ENCODE measurements around the gene KCNN2. TPM values are rescaled to one million over a fixed set of nuclear protein-coding genes. Genes with fewer than 3 reads are reported as not detected.

Gene KCNN2
- total RNA-seq, 1 experiment from 2014 or later: not detected

DNA sequence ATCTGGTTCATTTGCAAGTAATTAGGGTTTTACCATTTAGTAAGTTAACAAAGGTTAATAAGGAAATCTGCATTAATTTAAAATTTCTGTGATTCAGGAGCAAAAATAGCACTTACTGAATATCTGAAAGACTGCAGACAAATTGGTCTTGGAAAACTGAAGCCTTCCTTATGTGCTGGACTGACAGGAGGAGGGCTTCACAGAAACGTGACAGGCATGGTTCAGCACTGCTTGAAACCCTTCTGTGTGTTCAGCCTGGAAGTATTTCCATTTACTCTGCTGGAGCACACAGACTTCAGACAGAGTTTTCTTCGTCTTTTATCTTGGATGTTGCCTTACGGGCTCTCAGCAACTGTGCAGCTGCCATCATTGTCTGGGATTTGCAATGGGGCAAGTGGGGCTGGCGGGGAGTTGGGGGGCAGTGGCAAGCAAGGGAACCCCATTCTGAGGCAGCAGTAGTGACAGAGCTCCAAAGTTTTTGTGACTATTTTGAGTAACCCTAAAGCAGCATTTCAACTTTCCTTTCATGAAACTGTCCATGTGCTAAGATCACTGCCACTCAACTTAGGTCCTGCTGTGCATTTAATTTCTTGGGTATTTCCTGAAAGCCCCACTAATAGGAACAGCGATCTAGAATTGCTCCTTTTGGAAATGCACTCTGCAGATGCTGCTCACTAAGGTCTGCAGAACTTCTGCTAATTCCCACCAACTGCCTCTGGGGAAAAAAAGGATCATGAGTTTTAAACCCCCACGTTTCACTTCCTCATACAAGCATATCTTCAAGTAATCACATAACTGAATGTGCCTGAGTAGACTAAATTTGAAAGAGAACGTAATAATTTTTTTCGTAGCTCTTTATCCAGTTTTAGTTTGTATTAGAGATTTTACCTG, 56.6 kb downstream of the KCNN2 start:
- intact Hi-C loops (cut with micrococcal nuclease): no loop called here
- ChIA-PET CTCF (interaction anchor here (1.1 kb wide), 1 partner anchor 29 kb away, joined by 3 read pairs; no protein-coding TSS in a partner anchor), RAD21 (ENCODE audit: low non-redundant PET in 1 of 2, low total read pairs in 2 of 2, uncharacterized antibody in 2 of 2, unreplicated experiment in 2 of 2) (no interaction called here), POLR2A (no interaction called here)
- Histone ChIP-seq H3K9ac (ENCODE audit: low read length) (no peak overlapping the region), H3K4me1 (ENCODE audit: control insufficient read depth in 1 of 2, insufficient read depth in 2 of 2, low read length in 2 of 2) (no peaks in the 10 kb centered on the region), H3K27ac (ENCODE audit: low read depth, low read length) (no peak overlapping the region), H3K27me3 (ENCODE audit: insufficient read depth, low read length) (peaks cover 22% of the 10 kb centered on the region), H3K36me3 (ENCODE audit: control insufficient read depth in 1 of 2, insufficient read depth in 2 of 2, low read length in 2 of 2) (no peaks in the 10 kb centered on the region), H2AFZ (ENCODE audit: low read depth, low read length, poor library complexity, severe bottlenecking) (no peak overlapping the region), H3K9me2 (ENCODE audit: insufficient read depth) (no peaks in the 10 kb centered on the region), H4K20me1 (ENCODE audit: insufficient read depth) (no peaks in the 10 kb centered on the region), H3K4me3 (replicated peaks in 1 of 2; ENCODE audit: low read depth in 1 of 2, low read length in 2 of 2) (no peak overlapping the region), H3K4me2 (ENCODE audit: low read length) (no peak overlapping the region), H3K9me3 (ENCODE audit: control insufficient read depth in 1 of 2, insufficient read depth in 1 of 2, low read depth in 1 of 2, low read length in 2 of 2) (no peaks in the 10 kb centered on the region), H3K79me2 (ENCODE audit: insufficient read depth, low read length) (no peaks in the 10 kb centered on the region)
- DNase-seq (ENCODE audit: low read depth, low spot score) (no peak), ATAC-seq (no peak)
- BruUV-seq (replicated peaks): no TSS peak
- TF ChIP-seq CEBPB (IDR thresholded peaks at IDR 0.05; ENCODE audit: low read depth) (no peak), ZNF274 (IDR thresholded peaks at IDR 0.05; ENCODE audit: low read depth, low read length) (no peak), EZH2phosphoT487 (IDR thresholded peaks at IDR 0.05; ENCODE audit: borderline replicate concordance) (no peak), JUND (IDR thresholded peaks at IDR 0.05) (no peak)

DNA sequence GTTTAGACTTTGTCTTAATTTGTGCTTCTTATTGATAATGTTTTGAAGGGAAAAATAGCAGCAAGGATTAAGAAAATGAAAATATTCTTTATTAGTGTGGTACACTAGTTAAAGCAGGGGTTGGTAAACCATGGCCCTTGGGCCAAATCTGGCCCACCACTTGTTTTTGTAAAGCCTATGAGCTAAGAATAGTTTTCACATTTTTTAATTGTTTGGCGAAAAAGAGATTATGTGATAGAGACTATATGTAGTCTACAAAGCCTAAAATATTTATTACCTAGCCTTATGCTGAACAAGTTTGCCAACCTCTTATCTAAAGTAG, 57.2 kb downstream of the KCNN2 start:
- no peaks in the 10 kb centered on the region for H3K79me2 ChIP-seq (ENCODE audit: insufficient read depth, low read length)
- H3K36me3 ChIP-seq (ENCODE audit: control insufficient read depth in 1 of 2, insufficient read depth in 2 of 2, low read length in 2 of 2): no peaks in the 10 kb centered on the region
- H3K9ac ChIP-seq (ENCODE audit: low read length): no peak overlapping the region
- H3K4me2 ChIP-seq (ENCODE audit: low read length): no peak overlapping the region
- no peak for ATAC-seq
- no peak for TF ChIP-seq FOSL1 (IDR thresholded peaks at IDR 0.05; ENCODE audit: low read depth)
- TF ChIP-seq, protein P1, sequence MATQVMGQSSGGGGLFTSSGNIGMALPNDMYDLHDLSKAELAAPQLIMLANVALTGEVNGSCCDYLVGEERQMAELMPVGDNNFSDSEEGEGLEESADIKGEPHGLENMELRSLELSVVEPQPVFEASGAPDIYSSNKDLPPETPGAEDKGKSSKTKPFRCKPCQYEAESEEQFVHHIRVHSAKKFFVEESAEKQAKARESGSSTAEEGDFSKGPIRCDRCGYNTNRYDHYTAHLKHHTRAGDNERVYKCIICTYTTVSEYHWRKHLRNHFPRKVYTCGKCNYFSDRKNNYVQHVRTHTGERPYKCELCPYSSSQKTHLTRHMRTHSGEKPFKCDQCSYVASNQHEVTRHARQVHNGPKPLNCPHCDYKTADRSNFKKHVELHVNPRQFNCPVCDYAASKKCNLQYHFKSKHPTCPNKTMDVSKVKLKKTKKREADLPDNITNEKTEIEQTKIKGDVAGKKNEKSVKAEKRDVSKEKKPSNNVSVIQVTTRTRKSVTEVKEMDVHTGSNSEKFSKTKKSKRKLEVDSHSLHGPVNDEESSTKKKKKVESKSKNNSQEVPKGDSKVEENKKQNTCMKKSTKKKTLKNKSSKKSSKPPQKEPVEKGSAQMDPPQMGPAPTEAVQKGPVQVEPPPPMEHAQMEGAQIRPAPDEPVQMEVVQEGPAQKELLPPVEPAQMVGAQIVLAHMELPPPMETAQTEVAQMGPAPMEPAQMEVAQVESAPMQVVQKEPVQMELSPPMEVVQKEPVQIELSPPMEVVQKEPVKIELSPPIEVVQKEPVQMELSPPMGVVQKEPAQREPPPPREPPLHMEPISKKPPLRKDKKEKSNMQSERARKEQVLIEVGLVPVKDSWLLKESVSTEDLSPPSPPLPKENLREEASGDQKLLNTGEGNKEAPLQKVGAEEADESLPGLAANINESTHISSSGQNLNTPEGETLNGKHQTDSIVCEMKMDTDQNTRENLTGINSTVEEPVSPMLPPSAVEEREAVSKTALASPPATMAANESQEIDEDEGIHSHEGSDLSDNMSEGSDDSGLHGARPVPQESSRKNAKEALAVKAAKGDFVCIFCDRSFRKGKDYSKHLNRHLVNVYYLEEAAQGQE (IDR thresholded peaks at IDR 0.05; ENCODE audit: low read depth): no peak
- no peaks in the 10 kb centered on the region for H3K9me2 ChIP-seq (ENCODE audit: insufficient read depth)
- ChIA-PET CTCF (interaction anchor here (1.1 kb wide), 1 partner anchor 28 kb away, joined by 3 read pairs; no protein-coding TSS in a partner anchor), RAD21 (ENCODE audit: low non-redundant PET in 1 of 2, low total read pairs in 2 of 2, uncharacterized antibody in 2 of 2, unreplicated experiment in 2 of 2) (no interaction called here), POLR2A (no interaction called here)
- no peak overlapping the region for H3K27ac ChIP-seq (ENCODE audit: low read depth, low read length)
- intact Hi-C loops (cut with micrococcal nuclease): no loop called here
- no peak overlapping the region for H2AFZ ChIP-seq (ENCODE audit: low read depth, low read length, poor library complexity, severe bottlenecking)
- no peaks in the 10 kb centered on the region for H3K4me1 ChIP-seq (ENCODE audit: control insufficient read depth in 1 of 2, insufficient read depth in 2 of 2, low read length in 2 of 2)
- BruUV-seq (replicated peaks): no TSS peak
- no peaks in the 10 kb centered on the region for H4K20me1 ChIP-seq (ENCODE audit: insufficient read depth)
- no peaks in the 10 kb centered on the region for H3K9me3 ChIP-seq (ENCODE audit: control insufficient read depth in 1 of 2, insufficient read depth in 1 of 2, low read depth in 1 of 2, low read length in 2 of 2)
- H3K4me3 ChIP-seq (replicated peaks in 1 of 2; ENCODE audit: low read depth in 1 of 2, low read length in 2 of 2): no peak overlapping the region
- H3K27me3 ChIP-seq (ENCODE audit: insufficient read depth, low read length): peaks cover 26% of the 10 kb centered on the region
- no peak for DNase-seq (ENCODE audit: low read depth, low spot score)
